ENCODE measurements around the gene SMAD9.

DNA sequence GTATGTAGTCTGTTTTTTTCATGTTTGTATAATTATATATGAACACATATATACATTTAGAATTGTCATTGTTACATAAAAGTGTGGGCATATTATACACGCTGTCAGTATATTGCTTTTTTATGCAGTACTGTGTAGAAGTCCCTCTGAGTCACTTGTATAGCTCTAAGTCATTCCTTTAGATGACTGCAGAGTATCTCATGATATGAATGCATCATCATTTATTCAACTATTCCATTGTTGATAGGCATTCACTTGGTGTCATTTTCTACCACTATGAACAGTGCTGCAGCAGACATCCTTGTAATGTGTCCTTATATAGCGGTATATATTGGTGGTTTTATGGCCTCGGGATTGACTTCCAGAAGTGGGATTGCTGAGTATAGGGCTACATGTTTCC, 85.7 kb downstream of the SMAD9 start:
- TF ChIP-seq, protein P1, sequence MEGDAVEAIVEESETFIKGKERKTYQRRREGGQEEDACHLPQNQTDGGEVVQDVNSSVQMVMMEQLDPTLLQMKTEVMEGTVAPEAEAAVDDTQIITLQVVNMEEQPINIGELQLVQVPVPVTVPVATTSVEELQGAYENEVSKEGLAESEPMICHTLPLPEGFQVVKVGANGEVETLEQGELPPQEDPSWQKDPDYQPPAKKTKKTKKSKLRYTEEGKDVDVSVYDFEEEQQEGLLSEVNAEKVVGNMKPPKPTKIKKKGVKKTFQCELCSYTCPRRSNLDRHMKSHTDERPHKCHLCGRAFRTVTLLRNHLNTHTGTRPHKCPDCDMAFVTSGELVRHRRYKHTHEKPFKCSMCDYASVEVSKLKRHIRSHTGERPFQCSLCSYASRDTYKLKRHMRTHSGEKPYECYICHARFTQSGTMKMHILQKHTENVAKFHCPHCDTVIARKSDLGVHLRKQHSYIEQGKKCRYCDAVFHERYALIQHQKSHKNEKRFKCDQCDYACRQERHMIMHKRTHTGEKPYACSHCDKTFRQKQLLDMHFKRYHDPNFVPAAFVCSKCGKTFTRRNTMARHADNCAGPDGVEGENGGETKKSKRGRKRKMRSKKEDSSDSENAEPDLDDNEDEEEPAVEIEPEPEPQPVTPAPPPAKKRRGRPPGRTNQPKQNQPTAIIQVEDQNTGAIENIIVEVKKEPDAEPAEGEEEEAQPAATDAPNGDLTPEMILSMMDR (conservative IDR thresholded peaks at IDR 0.05; ENCODE audit: low read depth, low read length), result no peak
- no peak for TF ChIP-seq EZH2phosphoT487 (IDR thresholded peaks at IDR 0.05; ENCODE audit: borderline replicate concordance, low read length)
